ENCODE measurements around the gene PTPRK. TPM values are rescaled to one million over a fixed set of nuclear protein-coding genes. Genes with fewer than 3 reads are reported as not detected.

Gene PTPRK
- total RNA-seq, 1 experiment from 2014 or later, result 31.9 TPM

DNA sequence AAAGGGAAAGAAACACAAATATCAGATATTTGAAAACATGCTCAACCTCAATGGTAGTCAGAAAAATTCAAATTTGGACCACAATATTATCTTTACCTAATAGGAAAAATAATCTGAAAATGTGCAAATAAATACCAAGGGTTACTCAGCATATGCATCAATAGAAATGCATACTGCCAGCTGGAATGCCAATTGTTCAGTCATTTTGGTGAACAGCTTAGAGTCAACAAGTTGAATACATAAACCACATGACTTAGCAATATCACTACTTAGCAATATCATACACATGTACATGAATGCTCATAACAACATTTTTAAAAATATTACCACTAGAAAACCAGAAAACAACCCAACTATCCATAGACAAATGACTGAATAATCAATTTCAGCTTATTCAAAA is 212.7 kb downstream of the PTPRK start:
- DNase-seq (ENCODE audit: low read depth in 1 of 2, low spot score in 2 of 2), result no peak
- Histone ChIP-seq H3K9me3 (replicated peaks) (no peaks in the 10 kb centered on the region; the same call in 1 of the 2 replicates), H3K27me3 (replicated peaks) (no peaks in the 10 kb centered on the region), H3K27ac (no peak overlapping the region), H3K4me3 (no peak overlapping the region), H3K4me1 (replicated peaks) (no peaks in the 10 kb centered on the region), H3K36me3 (no peaks in the 10 kb centered on the region)

DNA sequence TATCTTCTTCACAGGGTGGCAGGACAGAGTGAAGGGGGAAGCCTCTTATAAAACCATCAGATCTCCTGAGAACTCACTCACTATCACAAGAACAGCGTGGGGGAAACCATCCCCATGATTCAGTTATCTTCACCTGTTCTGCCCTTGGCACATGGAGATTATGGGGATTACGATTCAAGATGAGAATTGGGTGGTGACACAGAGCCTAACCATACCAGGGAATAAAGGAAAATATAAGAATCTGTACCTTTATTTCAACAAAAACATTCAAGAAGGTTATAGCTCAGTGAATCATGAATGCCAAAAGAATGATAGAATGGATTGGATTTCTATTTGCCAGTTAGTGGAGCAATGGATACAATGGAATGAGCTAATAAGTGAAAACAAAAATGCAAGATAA is 214.4 kb downstream of the PTPRK start:
- H3K27me3 ChIP-seq (replicated peaks), result no peaks in the 10 kb centered on the region
- H3K36me3 ChIP-seq, result no peaks in the 10 kb centered on the region
- no peaks in the 10 kb centered on the region; the same call in 1 of the 2 replicates for H3K9me3 ChIP-seq (replicated peaks)
- no peak overlapping the region for H3K4me3 ChIP-seq
- H3K4me1 ChIP-seq (replicated peaks), result no peaks in the 10 kb centered on the region
- no peak for DNase-seq (ENCODE audit: low read depth in 1 of 2, low spot score in 2 of 2)
- H3K27ac ChIP-seq, result no peak overlapping the region

DNA sequence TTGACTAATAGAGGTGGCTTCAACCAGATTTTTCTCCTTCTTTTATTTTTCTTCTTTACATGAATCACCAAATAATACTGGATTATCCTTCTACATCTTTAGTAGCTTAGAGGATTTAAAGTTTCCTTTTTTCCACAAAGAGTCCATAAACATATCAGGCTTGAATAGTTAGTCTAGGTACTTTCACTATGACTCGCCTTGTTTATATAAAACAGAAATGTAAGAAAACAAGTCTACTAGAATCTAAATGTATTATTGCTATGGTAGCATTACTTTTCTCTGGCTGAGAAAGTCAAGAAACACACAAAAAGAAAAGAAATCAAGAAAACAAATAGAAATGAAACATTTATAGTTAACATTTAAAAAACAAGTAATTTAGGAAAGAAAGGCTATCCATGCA is 215.2 kb downstream of the PTPRK start:
- Histone ChIP-seq H3K36me3 (no peaks in the 10 kb centered on the region), H3K27me3 (replicated peaks) (no peaks in the 10 kb centered on the region), H3K4me3 (no peak overlapping the region), H3K4me1 (replicated peaks) (no peaks in the 10 kb centered on the region), H3K9me3 (replicated peaks) (no peaks in the 10 kb centered on the region; the same call in 1 of the 2 replicates), H3K27ac (no peak overlapping the region)
- no peak for DNase-seq (ENCODE audit: low read depth in 1 of 2, low spot score in 2 of 2)

DNA sequence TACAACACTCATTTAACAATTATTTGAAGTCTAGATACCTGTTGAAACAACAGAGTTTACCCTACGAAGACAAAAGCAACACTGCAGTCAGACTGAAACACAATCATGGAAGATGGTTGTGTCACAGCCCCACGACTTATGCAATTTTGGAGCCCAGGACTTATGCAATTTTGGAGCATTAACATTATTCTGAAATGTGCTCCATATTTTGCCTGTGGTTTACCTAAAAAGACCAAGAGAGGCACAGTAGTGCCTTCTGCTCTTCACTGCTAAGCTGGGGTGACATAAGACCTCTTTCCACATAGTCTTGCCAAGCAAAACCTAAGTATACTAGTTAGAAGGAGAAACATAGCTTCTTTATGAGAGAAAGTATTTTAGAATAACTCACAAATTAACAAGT is 216.5 kb downstream of the PTPRK start:
- no peaks in the 10 kb centered on the region; the same call in 1 of the 2 replicates for H3K9me3 ChIP-seq (replicated peaks)
- no peak overlapping the region for H3K27ac ChIP-seq
- H3K4me3 ChIP-seq, result no peak overlapping the region
- no peaks in the 10 kb centered on the region for H3K4me1 ChIP-seq (replicated peaks)
- DNase-seq (ENCODE audit: low read depth in 1 of 2, low spot score in 2 of 2), result no peak
- no peaks in the 10 kb centered on the region for H3K27me3 ChIP-seq (replicated peaks)
- H3K36me3 ChIP-seq, result no peaks in the 10 kb centered on the region

DNA sequence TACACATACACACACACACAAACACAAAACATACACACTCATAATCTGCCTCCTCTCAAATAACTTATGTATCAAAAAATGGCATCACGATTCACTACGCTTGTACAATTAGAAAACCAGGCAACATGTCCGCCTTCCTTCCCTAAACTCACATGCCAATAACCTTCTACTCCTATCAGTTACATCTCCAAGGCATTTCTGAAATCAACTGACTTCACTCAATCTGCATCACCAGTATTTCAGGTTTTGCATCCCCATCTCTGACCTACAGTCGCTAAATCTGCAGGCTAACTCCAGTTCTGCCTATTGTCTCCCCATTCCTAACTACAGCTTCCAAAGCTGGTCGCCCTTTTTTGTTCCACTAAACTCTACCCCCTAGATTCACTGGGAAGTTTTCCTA is 217.5 kb downstream of the PTPRK start:
- Histone ChIP-seq H3K4me1 (replicated peaks) (no peaks in the 10 kb centered on the region), H3K4me3 (no peak overlapping the region), H3K9me3 (replicated peaks) (no peaks in the 10 kb centered on the region; the same call in 1 of the 2 replicates), H3K27ac (no peak overlapping the region), H3K36me3 (no peaks in the 10 kb centered on the region), H3K27me3 (replicated peaks) (no peaks in the 10 kb centered on the region)
- DNase-seq (ENCODE audit: low read depth in 1 of 2, low spot score in 2 of 2), result no peak

DNA sequence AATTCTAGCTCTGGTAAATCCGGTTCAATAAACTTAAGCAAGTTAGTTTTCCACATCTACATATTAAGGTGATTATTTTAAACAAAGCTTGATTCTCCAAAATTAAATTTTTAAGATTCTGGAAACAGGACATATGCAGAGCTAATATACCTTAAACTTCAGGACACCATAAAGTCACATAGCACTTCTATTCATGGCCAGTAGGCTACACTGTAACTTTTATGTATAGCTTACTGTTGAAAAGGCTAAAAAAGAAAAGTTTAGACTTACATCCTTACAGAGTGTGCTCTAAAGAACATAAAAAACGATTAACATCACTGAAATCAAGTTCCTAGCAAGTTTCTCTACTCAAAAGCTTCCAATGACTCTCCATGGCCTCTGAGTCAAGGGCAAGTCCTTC is 224.7 kb downstream of the PTPRK start:
- no peaks in the 10 kb centered on the region for H3K36me3 ChIP-seq
- no peak for DNase-seq (ENCODE audit: low read depth in 1 of 2, low spot score in 2 of 2)
- no peaks in the 10 kb centered on the region for H3K9me3 ChIP-seq (replicated peaks)
- no peak overlapping the region for H3K27ac ChIP-seq
- no peaks in the 10 kb centered on the region for H3K27me3 ChIP-seq (replicated peaks)
- H3K4me1 ChIP-seq (replicated peaks), result no peaks in the 10 kb centered on the region
- no peak overlapping the region for H3K4me3 ChIP-seq

DNA sequence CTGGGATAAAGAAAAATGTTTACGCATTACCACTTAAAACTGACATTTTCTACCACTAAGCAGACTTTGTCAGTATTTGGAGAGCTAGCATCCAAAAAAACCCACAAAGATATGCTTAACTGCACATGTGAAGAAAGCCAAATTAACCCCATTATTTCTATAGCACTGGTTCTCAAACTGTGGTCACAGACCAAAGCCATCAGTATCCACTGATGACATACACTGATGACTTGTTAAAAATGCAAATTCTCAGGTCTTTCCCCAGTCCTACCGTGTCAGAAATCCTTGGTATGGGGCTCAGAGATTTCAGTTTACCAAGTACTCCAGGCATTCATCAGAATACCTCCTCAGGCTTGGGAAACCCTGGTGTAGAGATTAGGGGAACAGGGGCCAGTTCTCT is 230.2 kb downstream of the PTPRK start:
- Histone ChIP-seq H3K4me3 (no peak overlapping the region), H3K9me3 (replicated peaks) (no peaks in the 10 kb centered on the region), H3K27ac (no peak overlapping the region), H3K27me3 (replicated peaks) (no peaks in the 10 kb centered on the region), H3K36me3 (no peaks in the 10 kb centered on the region), H3K4me1 (replicated peaks) (no peaks in the 10 kb centered on the region)
- no peak for DNase-seq (ENCODE audit: low read depth in 1 of 2, low spot score in 2 of 2)

DNA sequence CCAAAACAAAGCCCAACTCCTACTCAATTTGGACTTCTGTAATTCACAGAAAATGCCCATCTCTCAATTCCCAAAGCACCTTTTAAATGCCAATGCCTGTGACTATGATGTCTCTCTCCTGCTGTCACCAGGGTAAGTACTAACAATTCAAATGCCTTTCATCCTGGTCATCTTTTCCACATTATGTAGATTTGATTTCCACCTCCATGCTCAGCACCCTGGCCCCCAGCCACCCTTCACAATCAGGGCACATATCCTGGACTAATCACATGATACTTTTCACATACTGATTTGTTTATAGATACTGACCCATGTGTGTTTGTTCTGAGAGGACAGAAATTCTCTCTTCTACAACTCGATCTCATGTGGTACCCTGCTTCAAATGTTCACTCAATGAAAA is 236.3 kb downstream of the PTPRK start:
- Histone ChIP-seq H3K4me1 (replicated peaks) (no peaks in the 10 kb centered on the region; the same call in 1 of the 2 replicates), H3K36me3 (no peaks in the 10 kb centered on the region), H3K27me3 (replicated peaks) (no peaks in the 10 kb centered on the region), H3K9me3 (replicated peaks) (no peaks in the 10 kb centered on the region), H3K4me3 (no peak overlapping the region), H3K27ac (no peak overlapping the region)
- no peak for DNase-seq (ENCODE audit: low read depth in 1 of 2, low spot score in 2 of 2)

DNA sequence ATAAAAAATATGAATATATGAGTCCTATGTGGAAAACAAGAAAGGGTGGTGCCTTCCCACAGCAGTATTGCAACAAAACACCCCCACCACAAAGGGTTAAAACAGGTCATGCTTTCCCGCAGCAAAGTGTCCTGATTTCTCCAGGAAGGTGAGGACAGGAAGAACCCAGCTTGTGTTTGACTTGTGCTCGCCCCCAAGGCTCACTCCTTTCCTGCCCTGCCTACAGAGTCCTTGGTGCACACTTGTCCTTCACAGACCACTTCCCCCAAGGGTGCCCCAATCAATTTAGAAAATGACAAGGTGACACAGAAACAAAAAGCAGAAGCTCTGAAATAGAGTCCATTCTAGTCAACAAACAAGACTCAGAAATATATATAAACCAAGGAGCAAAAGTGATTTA is 237.4 kb downstream of the PTPRK start:
- Histone ChIP-seq H3K9me3 (replicated peaks) (no peaks in the 10 kb centered on the region), H3K4me1 (replicated peaks) (no peaks in the 10 kb centered on the region; the same call in 1 of the 2 replicates), H3K36me3 (no peaks in the 10 kb centered on the region), H3K27me3 (replicated peaks) (no peaks in the 10 kb centered on the region), H3K27ac (no peak overlapping the region), H3K4me3 (no peak overlapping the region)
- DNase-seq (ENCODE audit: low read depth in 1 of 2, low spot score in 2 of 2), result no peak

DNA sequence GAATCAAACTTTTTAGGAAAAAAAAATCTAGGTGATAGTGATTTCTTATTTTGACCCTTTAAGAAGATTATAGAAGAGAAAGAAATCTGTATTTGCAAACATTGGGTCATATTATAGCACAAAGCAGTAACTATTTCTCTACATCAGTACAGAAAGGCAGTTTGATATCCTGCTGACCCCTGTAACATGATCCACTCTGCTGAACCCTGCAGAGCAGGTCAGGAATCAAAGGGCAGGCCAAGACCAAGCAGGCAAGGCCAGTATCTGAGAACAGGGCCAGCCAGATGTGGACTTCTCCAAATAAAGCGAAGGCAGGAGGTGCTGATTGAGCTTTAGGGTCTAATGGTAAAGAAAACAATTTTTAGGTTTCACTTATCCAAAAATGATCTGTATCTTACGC is 239.4 kb downstream of the PTPRK start:
- Histone ChIP-seq H3K27me3 (replicated peaks) (no peaks in the 10 kb centered on the region), H3K36me3 (no peaks in the 10 kb centered on the region), H3K9me3 (replicated peaks) (no peaks in the 10 kb centered on the region), H3K4me3 (no peak overlapping the region), H3K27ac (no peak overlapping the region), H3K4me1 (replicated peaks) (peaks cover 7% of the 10 kb centered on the region)
- no peak for DNase-seq (ENCODE audit: low read depth in 1 of 2, low spot score in 2 of 2)

DNA sequence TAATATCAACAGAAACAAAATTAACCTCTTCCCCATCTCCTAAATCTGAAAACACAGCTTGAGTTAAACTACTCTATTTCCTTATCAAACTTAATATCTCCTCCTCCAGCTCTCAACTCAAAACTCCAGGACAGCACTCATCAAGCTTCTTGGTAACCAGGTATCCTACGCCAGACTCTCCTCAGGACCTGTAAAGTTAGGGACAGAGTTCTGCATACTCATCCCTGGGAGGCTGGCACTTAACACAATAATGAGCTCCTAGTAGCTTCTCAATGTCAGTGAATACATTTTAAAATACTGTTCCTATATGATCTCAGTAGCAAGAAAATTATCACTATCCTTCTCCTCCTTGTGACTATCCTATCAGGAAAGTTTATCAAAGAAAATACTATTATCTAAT is 240.3 kb downstream of the PTPRK start:
- Histone ChIP-seq H3K4me3 (no peak overlapping the region), H3K4me1 (replicated peaks) (peaks cover 16% of the 10 kb centered on the region), H3K36me3 (no peaks in the 10 kb centered on the region), H3K27me3 (replicated peaks) (no peaks in the 10 kb centered on the region), H3K9me3 (replicated peaks) (no peaks in the 10 kb centered on the region), H3K27ac (no peak overlapping the region)
- no peak for DNase-seq (ENCODE audit: low read depth in 1 of 2, low spot score in 2 of 2)

DNA sequence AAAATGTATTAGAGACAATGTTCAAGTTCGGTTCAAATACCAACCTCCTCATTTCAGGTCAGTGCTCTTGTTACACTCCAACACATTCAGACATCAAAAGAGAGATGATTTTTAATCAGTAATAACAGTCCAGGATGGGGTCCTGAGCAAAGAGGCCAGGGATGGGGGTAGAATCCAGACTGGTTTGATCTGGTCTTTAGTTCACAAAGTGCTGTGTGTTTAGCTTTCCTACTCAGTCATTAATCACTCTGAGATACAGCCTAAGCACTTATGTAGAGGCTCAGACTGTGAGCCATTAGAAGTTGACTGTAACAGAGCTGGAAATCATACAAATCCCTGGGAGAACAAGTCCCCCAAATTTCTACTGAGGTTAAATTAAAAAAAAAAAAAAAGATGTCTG is 241.6 kb downstream of the PTPRK start:
- no peaks in the 10 kb centered on the region for H3K9me3 ChIP-seq (replicated peaks)
- no peaks in the 10 kb centered on the region for H3K36me3 ChIP-seq
- no peak overlapping the region for H3K27ac ChIP-seq
- H3K4me3 ChIP-seq, result no peak overlapping the region
- H3K27me3 ChIP-seq (replicated peaks), result no peaks in the 10 kb centered on the region
- peaks cover 26% of the 10 kb centered on the region for H3K4me1 ChIP-seq (replicated peaks)
- DNase-seq (ENCODE audit: low read depth in 1 of 2, low spot score in 2 of 2), result no peak

DNA sequence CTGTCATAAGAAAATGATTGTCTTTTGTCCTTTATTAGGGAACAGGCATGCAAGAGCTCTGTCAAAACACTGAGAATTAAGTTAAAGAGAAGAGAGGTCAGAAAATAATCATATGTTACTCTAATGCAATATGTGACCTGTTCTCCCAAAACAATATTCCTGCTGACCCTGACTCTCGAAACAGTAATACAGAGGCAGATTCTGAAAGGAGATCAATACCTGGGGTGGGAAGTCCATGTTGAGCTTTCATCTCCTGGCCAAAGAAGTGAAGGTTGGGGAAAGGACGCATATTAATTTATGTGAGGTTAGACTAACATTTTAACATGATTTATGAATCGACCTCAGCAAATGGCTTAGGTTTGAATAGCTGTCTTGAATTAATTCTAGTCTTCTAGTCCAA is 243.0 kb downstream of the PTPRK start:
- H3K27me3 ChIP-seq (replicated peaks), result no peaks in the 10 kb centered on the region
- H3K4me1 ChIP-seq (replicated peaks), result peaks cover 26% of the 10 kb centered on the region
- H3K9me3 ChIP-seq (replicated peaks), result no peaks in the 10 kb centered on the region
- no peak for DNase-seq (ENCODE audit: low read depth in 1 of 2, low spot score in 2 of 2)
- no peak overlapping the region for H3K4me3 ChIP-seq
- H3K27ac ChIP-seq, result no peak overlapping the region
- H3K36me3 ChIP-seq, result no peaks in the 10 kb centered on the region

DNA sequence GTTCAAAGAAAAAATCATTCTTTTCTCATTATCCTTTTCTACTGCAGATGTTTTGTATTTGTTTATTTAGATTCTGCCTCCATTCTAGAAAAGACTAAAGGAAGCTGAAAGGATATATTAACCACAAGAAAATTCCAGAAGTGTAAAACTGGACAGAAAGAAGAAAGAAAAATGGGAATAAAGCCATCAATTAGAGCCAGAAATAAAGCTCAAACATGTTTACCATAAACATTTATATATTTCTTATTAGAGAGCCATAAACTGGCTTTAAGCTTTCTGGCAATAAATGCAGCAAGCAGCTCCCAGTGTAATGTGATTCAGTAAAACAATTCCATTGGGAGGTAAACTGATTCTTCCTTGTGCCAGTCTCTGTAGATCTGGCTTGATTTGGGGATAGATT is 244.1 kb downstream of the PTPRK start:
- Histone ChIP-seq H3K4me3 (no peak overlapping the region), H3K36me3 (no peaks in the 10 kb centered on the region), H3K4me1 (replicated peaks) (peaks cover 26% of the 10 kb centered on the region), H3K27ac (no peak overlapping the region), H3K27me3 (replicated peaks) (no peaks in the 10 kb centered on the region), H3K9me3 (replicated peaks) (no peaks in the 10 kb centered on the region)
- peak in 1 of 2 experiments; percentile 19 for DNase-seq (ENCODE audit: low read depth in 1 of 2, low spot score in 2 of 2)

DNA sequence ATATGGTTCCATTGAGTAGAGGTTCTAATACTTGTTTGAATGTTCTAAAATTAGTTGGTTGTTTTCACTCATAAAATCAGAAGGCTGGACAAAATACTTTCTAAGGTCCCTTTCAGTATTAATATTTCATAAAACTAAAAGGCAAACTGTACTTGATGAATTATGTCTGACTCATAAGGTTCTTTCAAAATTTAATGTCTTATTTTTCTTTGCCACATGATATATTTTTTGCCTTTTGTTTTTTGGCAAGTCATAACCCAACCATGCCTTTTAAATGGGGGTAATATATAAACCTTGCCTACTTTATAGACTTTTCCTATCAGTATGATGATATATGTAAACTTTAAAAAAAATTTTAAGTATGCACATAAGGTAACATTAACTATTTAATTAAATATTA is 244.7 kb downstream of the PTPRK start:
- H3K27ac ChIP-seq, result peak overlapping the region; percentile 9; the same call in 1 of the 2 replicates
- H3K4me1 ChIP-seq (replicated peaks), result peaks cover 26% of the 10 kb centered on the region
- no peaks in the 10 kb centered on the region for H3K36me3 ChIP-seq
- H3K4me3 ChIP-seq, result no peak overlapping the region
- no peak for DNase-seq (ENCODE audit: low read depth in 1 of 2, low spot score in 2 of 2)
- no peaks in the 10 kb centered on the region for H3K9me3 ChIP-seq (replicated peaks)
- no peaks in the 10 kb centered on the region for H3K27me3 ChIP-seq (replicated peaks)

All from SJSA1 (cell line).